HTERT RPE-1 (cell line): ENCODE measurements around the gene ZBTB14.

Experiments
- in situ Hi-C: fragments of 300-500 bp; cut with MboI; formaldehyde crosslinking; loops from 4 replicates; pipeline ENCODE4 v1.14.3; 2020; ENCODE audit warnings: low sequenced_read_pairs

The ZBTB14 gene

DNA sequence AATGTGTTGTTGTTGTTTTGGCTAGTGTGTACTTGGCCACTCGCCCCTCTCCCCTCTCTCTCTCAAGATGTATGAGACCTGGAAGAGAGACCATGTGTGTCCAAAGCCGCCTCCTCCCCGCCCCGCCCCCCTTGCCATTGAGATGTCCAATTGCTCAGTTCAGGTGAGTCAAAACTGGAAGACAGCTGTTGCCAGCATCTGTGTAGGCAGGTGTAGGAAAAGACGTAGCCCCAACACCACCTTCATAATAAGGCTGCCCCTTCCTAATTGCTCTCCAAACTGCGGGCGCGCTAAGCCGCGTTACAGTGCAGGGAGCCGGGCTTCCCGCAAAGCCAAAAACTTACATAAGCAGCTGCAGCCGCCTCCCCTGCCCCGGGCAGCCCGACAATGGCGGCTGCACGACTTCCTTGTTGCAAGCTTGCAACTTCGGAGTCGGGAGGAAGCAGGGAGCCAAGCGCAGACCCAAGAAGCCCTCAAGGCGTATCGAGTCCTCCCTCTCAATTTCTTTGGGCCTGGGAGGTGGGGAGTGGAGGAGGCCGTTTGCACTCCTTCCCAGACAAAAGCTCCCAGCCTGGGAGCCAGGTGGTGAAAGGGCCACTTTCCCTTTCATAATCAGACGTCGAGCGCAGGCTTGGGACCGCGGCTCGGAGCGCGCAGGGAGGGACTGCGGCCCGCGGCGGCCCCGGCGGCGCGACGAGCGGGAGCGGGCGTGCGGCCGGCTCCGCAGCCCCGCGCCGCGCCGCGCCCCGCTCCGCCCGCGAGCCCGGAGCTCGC, 882 bp downstream of the ZBTB14 start:
- in situ Hi-C loops: no loop called here

DNA sequence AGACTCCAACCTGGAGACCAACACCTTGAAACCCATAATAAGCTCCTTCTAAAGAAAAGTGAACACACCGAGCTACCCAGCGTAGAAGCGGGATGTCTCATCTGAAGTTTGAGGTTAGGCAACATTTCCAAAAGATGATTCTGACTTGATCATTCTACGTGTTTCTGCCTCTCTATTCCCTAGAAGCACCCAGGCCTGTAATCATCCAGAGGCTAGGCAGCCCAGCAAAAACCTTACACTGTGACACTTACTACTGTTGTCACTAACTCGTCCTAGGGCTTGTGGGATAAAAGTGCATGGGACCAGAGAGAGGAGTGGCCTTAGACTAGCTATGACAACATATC, 1.4 kb downstream of the ZBTB14 start:
- in situ Hi-C loops: no loop called here

DNA sequence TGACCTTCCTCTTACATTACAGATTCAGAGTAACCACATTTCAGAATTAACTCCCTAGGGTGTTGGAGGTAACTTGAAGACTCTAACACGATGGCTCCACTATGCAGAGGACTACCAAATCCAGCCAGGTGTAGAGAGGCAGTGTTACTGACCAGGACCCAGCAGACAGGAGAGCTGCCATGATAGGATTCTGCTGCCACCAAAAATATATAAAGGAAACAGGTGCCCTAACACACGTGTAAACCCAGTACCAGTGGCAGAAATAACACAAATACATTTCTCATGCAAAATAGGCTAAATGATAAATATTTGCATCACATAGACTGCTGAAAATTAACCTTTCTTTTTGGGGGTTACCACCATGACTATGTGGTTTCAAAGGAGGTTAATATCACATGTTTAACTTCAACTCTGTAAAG, 7.0 kb downstream of the ZBTB14 start:
- in situ Hi-C loops: no loop called here

DNA sequence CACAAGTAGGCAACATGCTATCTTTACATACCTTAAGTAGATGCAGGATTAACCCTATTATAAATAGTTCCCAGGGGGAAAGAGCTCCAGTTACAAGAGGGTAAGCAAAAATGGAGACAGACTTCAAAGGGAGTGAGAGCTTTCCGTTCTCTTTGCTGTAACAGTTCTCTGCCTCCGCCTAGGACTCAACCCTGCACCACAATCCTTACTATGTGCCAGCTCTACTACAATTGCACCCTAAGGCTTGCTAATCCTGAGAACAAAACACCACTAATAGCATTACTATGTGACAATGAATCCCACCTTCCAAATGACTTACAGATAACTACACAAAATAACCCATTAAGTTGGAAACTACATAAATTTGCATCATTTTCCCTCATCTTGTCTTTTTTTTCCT, 7.7 kb downstream of the ZBTB14 start:
- in situ Hi-C loops: no loop called here

DNA sequence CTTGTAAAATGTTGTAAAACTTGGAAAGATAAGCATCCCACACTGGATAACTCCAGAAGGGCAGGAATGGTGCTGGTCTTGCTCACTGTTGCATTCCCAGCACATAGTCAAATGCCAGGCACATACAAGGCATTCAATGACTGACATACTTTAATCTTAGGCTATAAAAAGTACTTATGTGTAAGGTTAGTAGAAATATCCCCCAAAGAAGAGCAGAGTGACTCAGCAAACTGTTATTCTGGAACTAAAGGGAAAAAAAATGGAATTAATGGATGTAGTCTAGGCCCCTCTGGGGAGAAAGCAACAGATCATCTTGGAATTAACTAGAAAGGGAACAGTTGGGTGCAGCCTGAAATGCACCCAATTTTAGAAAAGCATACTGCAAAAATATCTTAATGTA, 9.0 kb downstream of the ZBTB14 start:
- in situ Hi-C loops: no loop called here

DNA sequence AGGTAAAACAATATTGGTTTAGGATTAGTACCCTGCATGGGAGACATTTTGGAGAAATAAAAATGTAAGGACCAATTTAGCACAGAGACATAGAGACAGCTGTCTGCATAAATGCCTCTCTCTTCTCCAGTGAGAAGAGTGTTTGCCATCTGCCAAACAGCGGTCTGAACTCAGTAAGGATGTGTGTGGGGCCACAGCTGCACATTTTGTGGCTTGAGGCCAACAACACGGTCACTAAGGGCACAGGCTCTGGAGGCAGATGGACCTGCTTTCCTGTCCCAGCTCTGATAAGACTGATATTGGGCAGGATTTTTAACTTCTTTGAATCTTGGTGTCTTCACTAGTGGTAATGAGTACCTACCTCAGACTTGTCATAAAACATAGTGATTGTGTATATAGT, 10.2 kb downstream of the ZBTB14 start:
- in situ Hi-C loops: no loop called here

DNA sequence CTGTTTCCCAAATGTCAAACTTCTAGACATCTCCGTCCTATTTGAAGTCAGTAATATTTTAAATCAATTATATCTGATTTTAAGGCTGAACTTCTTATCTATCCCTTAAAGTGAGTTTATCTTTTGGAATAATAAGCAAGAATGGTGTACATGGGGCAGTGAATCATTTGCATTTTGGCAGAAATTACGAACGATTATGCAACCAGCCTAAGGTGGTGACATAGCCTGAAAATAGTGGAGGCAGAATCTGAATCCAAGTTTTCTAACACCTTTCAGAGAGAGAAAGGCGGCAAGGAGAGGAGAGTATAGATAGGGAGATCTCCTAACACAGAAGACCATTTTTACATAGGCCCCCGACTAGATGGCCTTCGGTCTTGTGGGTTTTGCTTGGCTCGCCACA, 10.7 kb downstream of the ZBTB14 start:
- in situ Hi-C loops: no loop called here

DNA sequence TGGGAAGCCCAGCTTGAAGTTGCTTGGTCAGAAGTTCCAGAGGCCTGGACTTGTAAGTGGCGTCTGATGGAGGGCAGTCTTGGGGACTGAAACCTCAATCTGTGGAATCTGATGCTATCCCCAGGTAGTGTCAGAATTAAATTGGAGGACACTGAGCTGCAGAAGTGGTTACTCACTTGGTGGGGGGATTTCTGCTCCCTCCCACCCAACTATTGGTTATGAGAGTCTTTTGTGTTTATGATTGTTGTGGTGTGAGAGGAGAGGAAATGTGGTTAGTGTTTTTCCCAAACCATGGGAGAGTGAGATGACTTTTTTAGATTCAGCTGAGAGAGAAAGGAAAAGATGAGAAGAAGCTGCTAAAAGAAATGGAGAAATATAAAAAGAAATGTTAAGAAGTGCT, 12.8 kb downstream of the ZBTB14 start:
- in situ Hi-C loops: no loop called here

DNA sequence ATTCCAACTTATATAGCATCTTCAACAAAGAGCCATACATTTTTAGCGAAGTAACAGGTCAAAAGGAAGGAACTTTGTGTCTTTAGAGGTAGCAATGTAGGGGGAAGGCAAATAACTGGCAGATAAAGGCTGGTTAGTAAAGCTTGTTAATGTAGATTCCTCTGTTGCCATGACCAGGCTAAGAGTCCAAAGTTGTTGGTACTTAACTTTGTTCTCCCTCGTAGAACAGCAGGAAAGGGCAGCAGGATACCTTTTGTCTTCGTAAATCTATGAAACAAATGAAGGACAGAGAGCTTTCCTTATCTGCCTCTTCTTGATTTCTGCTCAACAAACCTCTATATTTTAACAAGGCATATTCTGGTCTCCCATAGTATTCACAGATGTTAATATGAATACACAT, 18.6 kb downstream of the ZBTB14 start:
- in situ Hi-C loops: no loop called here

DNA sequence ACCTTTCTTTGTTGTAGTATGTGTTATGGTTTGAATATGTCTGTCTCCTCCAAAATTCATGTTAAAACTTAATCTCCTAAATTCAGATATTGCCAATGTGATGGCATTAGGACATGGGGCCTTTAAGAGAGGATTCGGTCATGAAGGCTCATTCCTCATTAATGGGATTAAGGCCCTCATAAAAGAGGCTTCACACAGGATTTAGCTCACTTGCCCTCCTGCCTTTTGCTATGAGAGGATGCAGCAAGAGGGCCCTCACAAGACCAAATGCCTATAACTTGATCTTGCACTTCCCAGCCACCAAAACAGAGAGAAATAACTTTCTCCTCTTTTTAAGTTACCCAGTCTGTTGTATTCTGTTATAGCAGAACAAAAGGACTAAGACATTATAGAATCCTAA, 19.7 kb downstream of the ZBTB14 start:
- in situ Hi-C loops: no loop called here

DNA sequence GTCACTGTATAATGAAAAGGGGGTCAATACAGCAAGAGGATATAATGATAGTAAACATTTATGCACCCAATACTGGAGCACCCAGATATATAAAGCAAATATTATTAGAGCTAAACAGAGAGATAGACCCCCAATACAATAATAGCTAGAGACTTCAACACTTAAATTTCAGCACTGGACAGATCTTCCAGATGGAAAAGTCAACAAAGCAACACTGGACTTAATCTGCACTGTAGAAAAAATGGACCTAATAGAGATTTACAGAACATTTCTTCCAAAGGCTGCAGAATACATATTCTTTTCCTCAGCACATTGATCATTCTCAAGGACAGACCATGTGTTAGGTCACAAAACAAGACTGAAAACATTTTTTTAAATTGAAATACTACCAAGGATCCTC, 26.7 kb downstream of the ZBTB14 start:
- in situ Hi-C loops: no loop called here

DNA sequence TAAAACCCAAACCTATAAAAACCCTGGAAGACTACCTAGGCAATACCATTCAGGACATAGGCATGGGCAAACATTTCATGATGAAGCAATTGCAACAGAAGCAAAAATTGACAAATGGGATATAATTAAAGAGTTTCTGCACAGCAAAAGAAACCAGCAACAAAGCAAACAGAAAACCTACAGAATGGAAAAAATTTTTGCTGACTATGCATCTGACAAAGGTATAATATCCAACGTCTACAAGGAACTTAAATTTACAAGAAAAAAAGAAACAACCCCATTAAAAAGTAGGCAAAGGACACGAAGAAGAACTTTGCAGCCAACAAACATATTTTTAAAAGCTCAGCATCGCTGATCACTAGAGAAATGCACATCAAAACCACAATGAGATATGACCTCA, 28.8 kb downstream of the ZBTB14 start:
- in situ Hi-C loops: no loop called here

DNA sequence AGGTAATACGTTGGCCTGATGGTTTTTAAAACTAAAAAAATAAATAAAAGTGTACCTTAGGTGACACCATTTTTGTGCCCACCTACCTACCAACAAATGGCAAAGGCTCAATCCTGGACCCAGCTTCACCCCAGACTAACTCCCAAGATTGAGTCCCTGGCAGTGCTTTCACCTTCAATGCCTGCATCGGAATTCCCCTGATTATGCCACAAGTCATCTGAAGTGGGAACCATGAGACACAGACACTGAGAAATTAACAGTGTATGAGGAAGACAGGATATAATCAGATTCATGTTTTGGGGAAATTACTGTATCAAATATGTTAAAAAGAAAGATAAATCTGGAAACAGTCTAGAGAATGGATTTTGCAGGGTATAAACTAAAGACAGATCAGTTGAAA, 41.6 kb downstream of the ZBTB14 start:
- in situ Hi-C loops: no loop called here

DNA sequence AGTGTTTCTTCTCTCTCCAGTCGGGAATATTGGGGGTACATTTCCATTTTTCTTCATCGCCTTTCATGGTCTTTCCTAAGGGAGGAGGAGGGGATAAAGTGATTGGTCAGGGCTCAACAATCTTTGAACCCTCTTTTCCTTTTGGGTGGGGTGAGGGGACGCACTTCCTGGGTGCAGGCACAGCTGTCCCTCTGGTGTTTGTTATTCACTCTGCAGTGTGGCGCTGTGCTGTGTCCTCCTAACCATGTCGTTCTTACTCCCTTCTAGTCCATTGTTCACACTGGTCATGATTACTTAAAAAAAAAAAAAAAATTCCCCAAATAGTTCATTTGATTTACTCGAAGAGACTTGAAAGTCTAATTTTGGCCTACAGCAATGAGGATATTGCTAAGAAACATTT, 44.4 kb downstream of the ZBTB14 start:
- in situ Hi-C loops: no loop called here

DNA sequence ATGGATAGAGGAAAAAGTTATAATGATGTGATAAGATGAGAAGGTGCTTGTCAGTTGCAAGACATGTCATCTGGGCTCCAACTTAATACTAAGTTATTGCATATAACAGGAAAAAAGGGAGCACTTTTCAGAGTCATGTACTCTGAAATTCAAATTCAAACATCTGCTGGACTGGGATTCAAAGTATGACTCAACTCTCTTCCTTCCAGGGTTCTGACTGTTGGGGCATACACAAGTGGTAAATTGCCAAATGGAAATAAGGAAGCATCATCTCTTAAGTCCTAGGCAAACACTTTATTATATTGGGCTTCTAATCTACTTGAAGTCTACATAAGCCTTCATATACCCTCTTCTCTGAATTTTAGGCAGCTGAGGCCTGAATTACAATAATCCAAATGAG, 44.9 kb downstream of the ZBTB14 start:
- in situ Hi-C loops: no loop called here

DNA sequence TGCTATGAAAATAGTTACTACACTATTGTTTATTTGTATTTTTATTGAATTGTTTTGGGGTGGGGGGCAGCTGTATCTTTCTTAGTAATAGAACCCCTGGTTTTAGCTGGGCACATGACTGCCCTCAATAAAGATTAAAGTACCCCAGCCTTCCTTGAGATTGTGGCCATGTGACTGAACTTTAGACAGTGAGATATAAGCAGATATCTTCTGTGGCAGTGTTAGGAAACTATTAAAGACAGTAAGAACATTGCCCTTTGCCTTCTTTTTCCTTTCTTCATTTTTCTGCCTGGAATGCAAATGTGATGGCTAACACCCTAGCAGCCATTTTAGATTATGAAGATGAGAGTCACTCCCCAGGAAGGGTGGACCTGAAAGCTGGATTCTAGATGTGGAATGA, 50.6 kb downstream of the ZBTB14 start:
- in situ Hi-C loops: no loop called here

DNA sequence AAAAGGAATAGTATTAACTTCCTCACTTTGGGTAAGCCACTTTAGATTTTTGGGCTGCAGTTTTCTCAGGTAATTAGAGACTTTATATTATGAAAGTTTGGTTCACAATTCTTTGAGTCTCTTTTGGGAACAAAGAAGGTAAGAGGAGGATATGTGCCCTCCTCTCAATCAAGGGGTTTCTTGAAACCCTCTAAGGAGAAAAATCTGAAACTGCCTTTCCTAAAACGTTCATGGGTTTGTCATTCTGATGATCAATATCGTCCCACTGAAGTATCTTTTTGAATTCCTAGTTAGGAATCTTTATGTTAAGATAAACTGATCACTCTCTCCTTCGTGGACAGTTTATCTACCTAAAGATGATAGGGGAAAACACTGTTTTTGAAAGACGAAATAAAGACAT, 56.1 kb downstream of the ZBTB14 start:
- in situ Hi-C loops: no loop called here
